ENCODE measurements around the gene NXT2. TPM values are rescaled to one million over a fixed set of nuclear protein-coding genes. Genes with fewer than 3 reads are reported as not detected.
"Not testable (repeated sequence)": the region's sequence is repeated elsewhere in the genome, so short reads cannot be mapped to it uniquely, and the experiment has no call there.

NXT2 gene
- total RNA-seq, 1 experiment from 2014 or later = 9.8 TPM

GRCh38 chrX:109553862-109554261 is 17.2 kb downstream of the NXT2 start:
- no peak for DNase-seq
- TF ChIP-seq CTCF (IDR thresholded peaks at IDR 0.05; ENCODE audit: insufficient read depth in 1 of 2, low read depth in 1 of 2, low read length in 1 of 2, severe bottlenecking in 1 of 2, unreplicated experiment in 1 of 2) = no peak
- Histone ChIP-seq H3K36me3 (ENCODE audit: control insufficient read depth, insufficient read depth, low read length) (no peaks in the 10 kb centered on the region), H3K9me3 (no peaks in the 10 kb centered on the region), H3K4me1 (peaks cover 9% of the 10 kb centered on the region; the same call in 1 of the 2 replicates), H3K4me3 (ENCODE audit: low read depth, low read length) (no peak overlapping the region), H3K27me3 (replicated peaks; ENCODE audit: control insufficient read depth, insufficient read depth, low read length) (no peaks in the 10 kb centered on the region)
- intact Hi-C loops (cut with micrococcal nuclease; ENCODE audit: unreplicated experiment) = no loop called here
- Mint-ChIP-seq H3K4me1 (ENCODE audit: low read depth, unreplicated experiment) (peaks cover 6% of the 10 kb centered on the region), H3K27ac (ENCODE audit: unreplicated experiment) (no peak overlapping the region), H3K27me3 (ENCODE audit: insufficient read depth, unreplicated experiment) (no peaks in the 10 kb centered on the region), H3K36me3 (ENCODE audit: insufficient read depth, unreplicated experiment) (no peaks in the 10 kb centered on the region), H3K4me3 (ENCODE audit: unreplicated experiment) (no peak overlapping the region), H3K9me3 (ENCODE audit: unreplicated experiment) (no peaks in the 10 kb centered on the region)
- no TSS peak for BruUV-seq (replicated peaks)
- POLR2A ChIA-PET = no interaction called here
- CTCF ChIA-PET = interaction anchor here (0.6 kb wide), 1 partner anchor 17 kb away, joined by 3 read pairs; no protein-coding TSS in a partner anchor

GRCh38 chrX:109576083-109576482 is 39.4 kb downstream of the NXT2 start:
- H3K36me3 ChIP-seq (ENCODE audit: control insufficient read depth, insufficient read depth, low read length); H3K27ac Mint-ChIP-seq (ENCODE audit: unreplicated experiment); H3K4me1 ChIP-seq; POLR2A ChIA-PET; intact Hi-C loops (cut with micrococcal nuclease; ENCODE audit: unreplicated experiment); H3K4me3 Mint-ChIP-seq (ENCODE audit: unreplicated experiment); DNase-seq; H3K27me3 Mint-ChIP-seq (ENCODE audit: insufficient read depth, unreplicated experiment); BruUV-seq (replicated peaks); H3K9me3 ChIP-seq; H3K4me3 ChIP-seq (ENCODE audit: low read depth, low read length); H3K27me3 ChIP-seq (replicated peaks; ENCODE audit: control insufficient read depth, insufficient read depth, low read length); CTCF ChIA-PET: not testable (repeated sequence)
- peaks cover 13% of the 10 kb centered on the region for H3K9me3 Mint-ChIP-seq (ENCODE audit: unreplicated experiment)
- H3K36me3 Mint-ChIP-seq (ENCODE audit: insufficient read depth, unreplicated experiment) = peaks cover 14% of the 10 kb centered on the region
- peaks cover 13% of the 10 kb centered on the region for H3K4me1 Mint-ChIP-seq (ENCODE audit: low read depth, unreplicated experiment)

GRCh38 chrX:109577055-109577454 is 40.4 kb downstream of the NXT2 start:
- ChIA-PET CTCF (no interaction called here), POLR2A (no interaction called here)
- intact Hi-C loops (cut with micrococcal nuclease; ENCODE audit: unreplicated experiment) = no loop called here
- H3K36me3 ChIP-seq (ENCODE audit: control insufficient read depth, insufficient read depth, low read length) = no peaks in the 10 kb centered on the region
- BruUV-seq (replicated peaks) = no TSS peak
- peaks cover 14% of the 10 kb centered on the region for H3K36me3 Mint-ChIP-seq (ENCODE audit: insufficient read depth, unreplicated experiment)
- H3K4me3 Mint-ChIP-seq (ENCODE audit: unreplicated experiment) = no peak overlapping the region
- no peaks in the 10 kb centered on the region for H3K27me3 ChIP-seq (replicated peaks; ENCODE audit: control insufficient read depth, insufficient read depth, low read length)
- no peak overlapping the region for H3K4me3 ChIP-seq (ENCODE audit: low read depth, low read length)
- no peaks in the 10 kb centered on the region for H3K9me3 ChIP-seq
- TF ChIP-seq CTCF (IDR thresholded peaks at IDR 0.05; ENCODE audit: insufficient read depth in 1 of 2, low read depth in 1 of 2, low read length in 1 of 2, severe bottlenecking in 1 of 2, unreplicated experiment in 1 of 2) = no peak
- DNase-seq = no peak
- peaks cover 13% of the 10 kb centered on the region for H3K4me1 Mint-ChIP-seq (ENCODE audit: low read depth, unreplicated experiment)
- H3K9me3 Mint-ChIP-seq (ENCODE audit: unreplicated experiment) = peaks cover 13% of the 10 kb centered on the region
- no peaks in the 10 kb centered on the region for H3K4me1 ChIP-seq
- H3K27me3 Mint-ChIP-seq (ENCODE audit: insufficient read depth, unreplicated experiment) = no peaks in the 10 kb centered on the region
- H3K27ac Mint-ChIP-seq (ENCODE audit: unreplicated experiment) = no peak overlapping the region

GRCh38 chrX:109578916-109579315 is 42.3 kb downstream of the NXT2 start:
- CTCF ChIA-PET = no interaction called here
- no peaks in the 10 kb centered on the region for H3K9me3 ChIP-seq
- no peaks in the 10 kb centered on the region for H3K27me3 Mint-ChIP-seq (ENCODE audit: insufficient read depth, unreplicated experiment)
- H3K27ac Mint-ChIP-seq (ENCODE audit: unreplicated experiment) = no peak overlapping the region
- peaks cover 13% of the 10 kb centered on the region for H3K9me3 Mint-ChIP-seq (ENCODE audit: unreplicated experiment)
- H3K4me1 Mint-ChIP-seq (ENCODE audit: low read depth, unreplicated experiment) = no peaks in the 10 kb centered on the region
- no peak overlapping the region for H3K4me3 ChIP-seq (ENCODE audit: low read depth, low read length)
- no peak for TF ChIP-seq CTCF (IDR thresholded peaks at IDR 0.05; ENCODE audit: insufficient read depth in 1 of 2, low read depth in 1 of 2, low read length in 1 of 2, severe bottlenecking in 1 of 2, unreplicated experiment in 1 of 2)
- H3K4me3 Mint-ChIP-seq (ENCODE audit: unreplicated experiment) = no peak overlapping the region
- BruUV-seq (replicated peaks) = no TSS peak
- POLR2A ChIA-PET = no interaction called here
- H3K36me3 ChIP-seq (ENCODE audit: control insufficient read depth, insufficient read depth, low read length) = no peaks in the 10 kb centered on the region
- no peaks in the 10 kb centered on the region for H3K27me3 ChIP-seq (replicated peaks; ENCODE audit: control insufficient read depth, insufficient read depth, low read length)
- no peak for DNase-seq
- intact Hi-C loops (cut with micrococcal nuclease; ENCODE audit: unreplicated experiment) = no loop called here
- H3K4me1 ChIP-seq = no peaks in the 10 kb centered on the region
- peaks cover 6% of the 10 kb centered on the region for H3K36me3 Mint-ChIP-seq (ENCODE audit: insufficient read depth, unreplicated experiment)
